ENCODE data around the gene EIF4B.

Gene EIF4B

DNA sequence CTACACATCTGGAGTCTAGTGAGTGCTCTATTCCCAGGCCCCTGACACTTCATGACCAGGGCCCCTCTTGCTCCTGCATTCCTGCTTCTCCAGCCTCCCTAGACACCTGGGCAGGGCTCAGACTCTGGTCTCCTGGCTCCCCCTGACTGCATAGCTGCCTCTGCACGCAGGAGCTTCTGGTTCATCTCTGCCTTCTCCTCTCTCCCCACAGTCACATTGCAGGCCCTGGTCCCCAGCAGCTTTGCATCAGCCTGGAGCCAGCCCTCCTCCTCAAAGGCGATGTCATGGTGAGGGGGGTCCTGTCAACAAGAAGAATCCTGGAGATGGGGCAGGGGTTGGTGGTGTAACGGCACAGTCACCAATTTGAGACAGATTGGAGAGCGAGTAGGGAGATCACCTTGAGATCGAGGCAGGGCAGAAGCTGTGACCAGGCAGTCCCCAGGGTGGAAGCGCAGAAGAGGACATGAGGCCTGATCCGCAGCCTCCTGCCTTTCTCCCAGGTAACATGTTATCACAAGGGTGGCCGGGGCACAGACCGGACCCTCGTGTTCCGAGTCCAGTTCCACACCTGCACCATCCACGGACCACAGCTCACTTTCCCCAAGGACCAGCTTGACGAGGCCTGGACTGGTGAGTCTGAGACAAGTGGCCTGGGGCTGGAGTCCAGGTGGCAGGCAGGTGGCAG is 51.7 kb downstream of the EIF4B start:
- DNase-seq (ENCODE audit: low read depth in 2 of 2) = no peak

DNA sequence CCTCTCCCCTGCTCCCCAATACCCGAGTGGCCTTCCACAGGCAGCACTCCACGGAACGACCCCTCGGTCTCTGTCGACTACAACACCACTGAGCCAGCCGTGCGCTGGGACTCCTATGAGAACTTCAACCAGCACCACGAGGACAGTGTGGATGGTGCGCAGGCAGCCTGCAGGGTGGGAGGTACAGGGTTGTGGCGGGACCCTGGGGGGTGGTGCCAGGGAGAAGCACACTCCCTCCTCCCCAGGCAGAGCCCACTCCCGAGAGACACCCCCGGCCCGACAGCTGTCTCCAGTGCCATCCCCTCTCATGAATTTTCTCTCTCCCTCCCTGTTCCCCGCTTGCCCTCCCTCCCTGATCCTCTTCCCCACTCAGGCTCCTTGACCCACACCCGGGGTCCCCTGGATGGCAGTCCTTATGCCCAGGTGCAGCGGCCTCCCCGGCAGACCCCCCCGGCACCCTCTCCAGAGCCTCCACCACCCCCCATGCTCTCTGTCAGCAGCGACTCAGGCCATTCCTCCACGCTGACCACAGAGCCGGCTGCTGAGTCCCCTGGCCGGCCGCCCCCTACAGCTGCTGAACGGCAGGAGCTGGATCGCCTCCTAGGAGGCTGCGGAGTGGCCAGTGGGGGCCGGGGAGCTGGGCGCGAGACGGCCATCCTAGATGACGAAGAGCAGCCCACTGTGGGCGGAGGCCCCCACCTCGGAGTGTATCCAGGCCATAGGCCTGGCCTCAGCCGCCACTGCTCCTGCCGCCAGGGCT is 52.6 kb downstream of the EIF4B start:
- DNase-seq (ENCODE audit: low read depth in 2 of 2) = no peak

DNA sequence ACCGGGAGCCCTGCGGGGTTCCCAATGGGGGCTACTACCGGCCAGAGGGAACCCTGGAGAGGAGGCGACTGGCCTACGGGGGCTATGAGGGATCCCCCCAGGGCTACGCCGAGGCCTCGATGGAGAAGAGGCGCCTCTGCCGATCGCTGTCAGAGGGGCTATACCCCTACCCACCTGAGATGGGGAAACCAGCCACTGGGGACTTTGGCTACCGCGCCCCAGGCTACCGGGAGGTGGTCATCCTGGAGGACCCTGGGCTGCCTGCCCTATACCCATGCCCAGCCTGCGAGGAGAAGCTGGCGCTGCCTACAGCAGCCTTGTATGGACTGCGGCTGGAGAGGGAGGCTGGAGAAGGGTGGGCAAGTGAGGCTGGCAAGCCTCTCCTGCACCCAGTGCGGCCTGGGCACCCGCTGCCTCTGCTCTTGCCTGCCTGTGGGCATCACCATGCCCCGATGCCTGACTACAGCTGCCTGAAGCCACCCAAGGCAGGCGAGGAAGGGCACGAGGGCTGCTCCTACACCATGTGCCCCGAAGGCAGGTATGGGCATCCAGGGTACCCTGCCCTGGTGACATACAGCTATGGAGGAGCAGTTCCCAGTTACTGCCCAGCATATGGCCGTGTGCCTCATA is 53.3 kb downstream of the EIF4B start:
- no peak for DNase-seq (ENCODE audit: low read depth in 2 of 2)

DNA sequence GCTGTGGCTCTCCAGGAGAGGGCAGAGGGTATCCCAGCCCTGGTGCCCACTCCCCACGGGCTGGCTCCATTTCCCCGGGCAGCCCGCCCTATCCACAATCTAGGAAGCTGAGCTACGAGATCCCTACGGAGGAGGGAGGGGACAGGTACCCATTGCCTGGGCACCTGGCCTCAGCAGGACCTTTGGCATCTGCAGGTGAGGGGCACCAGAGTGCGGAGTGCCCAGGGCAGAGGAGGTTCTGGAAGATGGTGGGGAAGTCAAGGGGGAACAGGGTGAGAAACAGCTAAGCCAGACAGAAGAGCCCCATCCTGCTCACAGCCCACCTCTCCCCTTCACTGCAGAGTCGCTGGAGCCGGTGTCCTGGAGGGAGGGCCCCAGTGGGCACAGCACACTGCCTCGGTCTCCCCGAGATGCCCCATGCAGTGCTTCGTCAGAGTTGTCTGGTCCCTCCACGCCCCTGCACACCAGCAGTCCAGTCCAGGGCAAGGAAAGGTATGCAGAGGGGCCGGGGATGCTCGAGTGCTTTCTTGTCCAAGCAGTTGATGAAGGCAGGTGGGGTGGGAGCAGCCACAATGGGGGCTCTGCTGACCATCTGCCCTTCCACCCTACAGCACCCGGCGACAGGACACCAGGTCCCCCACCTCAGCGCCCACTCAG is 53.9 kb downstream of the EIF4B start:
- DNase-seq (ENCODE audit: low read depth in 2 of 2) = no peak

DNA sequence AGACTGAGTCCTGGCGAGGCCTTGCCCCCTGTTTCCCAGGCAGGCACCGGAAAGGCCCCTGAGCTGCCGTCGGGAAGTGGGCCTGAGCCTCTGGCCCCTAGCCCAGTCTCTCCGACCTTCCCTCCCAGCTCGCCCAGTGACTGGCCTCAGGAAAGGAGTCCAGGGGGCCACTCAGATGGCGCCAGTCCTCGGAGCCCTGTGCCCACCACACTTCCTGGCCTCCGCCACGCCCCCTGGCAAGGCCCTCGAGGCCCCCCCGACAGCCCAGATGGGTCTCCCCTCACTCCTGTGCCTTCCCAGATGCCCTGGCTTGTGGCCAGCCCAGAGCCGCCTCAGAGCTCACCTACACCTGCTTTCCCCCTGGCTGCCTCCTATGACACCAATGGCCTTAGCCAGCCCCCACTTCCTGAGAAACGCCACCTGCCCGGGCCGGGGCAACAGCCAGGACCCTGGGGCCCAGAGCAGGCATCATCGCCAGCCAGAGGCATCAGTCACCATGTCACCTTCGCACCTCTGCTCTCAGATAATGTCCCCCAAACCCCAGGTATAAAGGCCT is 54.5 kb downstream of the EIF4B start:
- DNase-seq (ENCODE audit: low read depth in 2 of 2) = no peak

DNA sequence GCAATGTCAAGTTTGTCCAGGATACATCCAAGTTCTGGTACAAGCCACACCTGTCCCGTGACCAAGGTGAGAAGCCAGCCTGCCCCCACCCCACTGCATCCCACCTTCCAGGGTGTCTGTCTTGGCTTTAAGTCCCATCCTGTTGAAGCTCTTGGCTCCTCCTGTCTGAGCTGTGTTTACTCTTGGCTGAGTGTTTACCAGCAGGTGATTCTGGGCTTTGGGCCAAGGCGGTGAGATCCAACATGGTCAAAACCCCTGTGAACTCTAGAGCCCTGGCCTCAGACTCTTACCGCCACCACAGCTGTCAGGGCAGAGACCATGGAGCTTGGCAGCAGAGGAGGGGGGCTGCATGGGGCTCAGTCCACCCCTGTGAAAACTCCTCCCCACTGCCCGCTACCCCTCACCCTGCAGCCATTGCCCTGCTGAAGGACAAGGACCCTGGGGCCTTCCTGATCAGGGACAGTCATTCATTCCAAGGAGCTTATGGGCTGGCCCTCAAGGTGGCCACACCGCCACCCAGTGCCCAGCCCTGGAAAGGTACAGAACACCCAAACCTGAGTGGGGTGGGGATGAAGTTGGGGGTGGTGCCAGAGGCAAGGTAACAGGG is 55.3 kb downstream of the EIF4B start:
- DNase-seq (ENCODE audit: low read depth in 2 of 2) = no peak

DNA sequence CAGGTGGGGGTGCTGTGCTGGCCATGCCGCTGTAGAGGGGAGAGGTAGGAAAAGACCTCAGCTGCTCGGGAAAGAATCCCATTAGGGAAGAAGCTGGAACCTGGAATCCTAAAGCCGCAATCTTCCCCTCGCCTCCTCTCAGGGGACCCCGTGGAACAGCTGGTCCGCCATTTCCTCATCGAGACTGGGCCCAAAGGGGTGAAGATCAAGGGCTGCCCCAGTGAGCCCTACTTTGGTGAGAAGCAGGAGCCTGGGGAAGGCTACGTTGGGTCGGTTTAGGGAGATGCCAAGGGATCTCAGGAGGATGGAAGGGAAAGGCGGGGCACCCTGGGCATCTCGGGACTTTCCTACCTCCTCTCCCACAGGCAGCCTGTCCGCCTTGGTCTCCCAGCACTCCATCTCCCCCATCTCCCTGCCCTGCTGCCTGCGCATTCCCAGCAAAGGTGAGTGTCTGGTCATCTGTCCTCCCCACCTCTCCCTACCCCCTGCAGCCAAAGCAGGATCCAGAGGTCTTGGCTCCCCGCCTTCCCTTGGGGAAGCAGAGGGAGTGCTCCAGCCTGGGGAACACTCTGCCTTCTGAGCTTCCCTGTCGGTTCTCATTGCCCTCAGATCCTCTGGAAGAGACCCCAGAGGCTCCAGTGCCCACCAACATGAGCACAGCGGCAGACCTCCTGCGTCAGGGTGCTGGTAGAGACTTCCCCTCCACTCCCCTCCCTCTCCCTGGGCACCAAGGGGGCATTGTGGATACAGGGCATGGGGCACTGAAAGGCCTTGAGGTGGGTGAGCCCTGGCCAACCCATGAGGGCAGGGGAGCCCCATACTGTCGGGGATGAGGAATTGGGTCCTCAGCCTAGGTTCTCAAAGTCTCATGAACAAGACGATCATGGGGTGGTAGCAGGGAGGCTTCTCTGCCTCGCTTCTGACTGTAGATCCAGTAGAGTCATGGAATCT is 56.0 kb downstream of the EIF4B start:
- no peak for DNase-seq (ENCODE audit: low read depth in 2 of 2)

DNA sequence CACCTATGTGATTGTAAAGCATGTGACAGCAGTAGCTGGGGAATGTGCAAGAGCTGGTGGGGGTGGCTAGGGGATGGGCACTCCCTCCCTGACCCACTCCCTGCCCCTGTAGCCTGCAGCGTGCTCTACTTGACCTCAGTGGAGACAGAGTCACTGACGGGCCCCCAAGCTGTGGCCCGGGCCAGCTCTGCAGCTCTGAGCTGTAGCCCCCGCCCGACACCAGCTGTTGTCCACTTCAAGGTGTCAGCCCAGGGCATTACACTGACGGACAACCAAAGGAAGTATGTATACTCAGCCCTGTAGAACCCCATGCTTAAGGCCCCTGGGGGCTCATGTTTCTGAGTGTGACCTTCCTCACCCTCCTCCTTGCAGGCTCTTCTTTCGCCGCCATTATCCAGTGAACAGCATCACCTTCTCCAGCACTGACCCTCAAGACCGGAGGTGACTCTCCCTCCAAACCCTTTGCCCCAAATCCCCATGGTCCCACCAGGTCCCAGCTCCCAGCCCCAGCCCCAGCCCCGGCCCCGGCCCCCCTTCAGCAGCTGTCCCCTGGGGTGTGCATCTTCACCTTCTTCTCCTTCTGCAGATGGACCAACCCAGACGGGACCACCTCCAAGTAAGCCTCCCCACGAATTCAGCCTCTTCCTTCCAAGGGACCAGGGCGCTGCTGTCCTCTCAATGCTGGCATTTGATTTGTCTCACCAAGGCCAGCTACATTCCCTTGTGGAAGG is 56.9 kb downstream of the EIF4B start:
- no peak for DNase-seq (ENCODE audit: low read depth in 2 of 2)

DNA sequence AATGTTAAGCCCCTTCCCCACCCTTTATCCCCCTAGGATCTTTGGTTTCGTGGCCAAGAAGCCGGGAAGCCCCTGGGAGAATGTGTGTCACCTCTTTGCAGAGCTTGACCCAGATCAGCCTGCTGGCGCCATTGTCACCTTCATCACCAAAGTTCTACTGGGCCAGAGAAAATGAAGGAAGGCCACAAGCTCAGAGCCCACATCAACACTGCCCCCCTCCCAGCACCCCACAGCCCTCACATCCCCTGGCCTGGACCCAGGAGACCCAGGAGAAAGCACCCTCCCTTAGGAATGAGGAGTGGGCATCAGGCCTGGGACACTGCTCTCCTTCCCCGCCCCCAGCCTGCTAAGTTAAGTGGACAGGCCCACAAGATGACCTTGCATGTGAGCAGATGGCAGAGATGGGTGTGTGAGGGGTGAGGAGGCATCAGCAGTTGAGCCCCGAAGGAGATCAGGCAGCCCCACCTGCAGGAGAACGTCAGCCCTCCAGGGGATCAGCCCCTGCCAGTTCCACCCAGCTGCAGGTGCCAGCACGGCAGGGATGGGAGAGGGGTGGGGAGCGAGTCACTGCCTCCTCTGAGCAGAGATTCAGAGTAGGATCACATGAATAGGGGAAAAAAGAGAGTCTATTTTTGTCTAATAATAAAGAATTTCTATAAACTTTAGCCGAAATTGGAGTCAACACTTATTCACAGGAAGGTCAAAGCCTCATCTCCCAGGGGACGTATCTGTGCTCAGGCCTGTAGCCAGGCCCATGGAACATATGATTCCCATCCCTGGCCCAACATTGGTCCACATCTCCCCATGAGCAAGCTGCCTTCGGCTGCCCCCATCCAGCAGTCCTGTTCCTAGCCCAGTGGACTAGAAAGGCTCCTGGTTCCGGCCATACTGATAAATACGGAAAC is 57.7 kb downstream of the EIF4B start:
- no peak for DNase-seq (ENCODE audit: low read depth in 2 of 2)

DNA sequence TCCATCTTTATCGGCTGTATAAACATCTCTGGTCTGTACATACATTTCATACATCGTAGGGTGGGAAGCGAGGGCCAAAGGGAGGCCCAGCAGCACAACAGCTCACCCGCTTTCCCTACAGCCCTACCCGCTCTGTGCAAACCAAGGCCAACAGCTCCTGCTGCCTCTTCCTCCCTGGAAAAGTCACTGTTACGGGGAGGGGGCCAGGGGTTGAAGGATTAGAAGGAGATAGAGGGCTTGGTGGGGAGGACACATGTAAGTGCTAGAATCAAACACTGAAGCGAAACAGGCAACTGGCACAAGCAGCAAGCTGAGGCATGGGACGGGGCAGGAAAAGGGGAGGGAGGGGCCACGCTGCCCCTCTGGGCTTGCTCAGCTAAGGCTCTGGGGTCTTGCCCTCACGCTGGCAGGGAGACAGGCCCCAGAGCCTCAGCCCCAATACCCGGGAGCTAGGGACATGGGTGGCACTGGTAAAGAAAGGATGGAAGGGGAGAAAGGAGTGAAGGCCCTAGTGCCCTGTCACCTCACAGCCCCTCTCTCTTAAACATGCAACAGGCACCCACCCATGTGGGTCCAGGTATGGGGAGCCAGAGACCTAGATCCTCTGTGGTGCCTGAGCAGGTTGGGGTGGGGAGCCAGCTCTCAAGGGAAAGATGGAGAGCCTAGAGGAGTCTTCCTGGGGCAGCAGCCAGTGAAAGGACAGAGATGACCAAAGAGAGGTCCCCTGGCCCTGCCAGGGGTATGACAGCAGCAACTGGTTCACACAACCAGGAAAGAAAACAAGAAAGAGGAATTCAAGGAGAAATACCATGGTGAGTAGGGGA is 58.6 kb downstream of the EIF4B start:
- no peak for DNase-seq (ENCODE audit: low read depth in 2 of 2)

DNA sequence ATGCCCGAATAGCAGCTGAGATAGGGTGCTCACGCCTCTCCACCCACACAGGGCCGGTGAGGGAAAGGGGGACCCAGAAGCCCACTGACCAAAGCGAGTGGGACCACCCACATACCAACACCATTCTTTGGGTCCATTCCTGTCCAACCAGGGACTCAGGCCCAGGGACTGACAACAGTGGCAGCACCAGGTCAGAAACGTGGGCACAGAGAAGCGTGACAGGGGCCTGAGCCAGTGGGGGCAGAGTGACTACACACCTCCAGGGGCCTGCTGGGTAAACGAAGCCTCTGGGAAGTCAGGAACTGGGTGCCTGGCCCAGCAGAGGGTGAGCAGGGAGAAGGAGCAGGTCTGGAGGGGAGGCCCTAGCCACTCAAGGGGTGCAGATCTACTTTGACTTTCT is 59.2 kb downstream of the EIF4B start:
- no peak for DNase-seq (ENCODE audit: low read depth in 2 of 2)

DNA sequence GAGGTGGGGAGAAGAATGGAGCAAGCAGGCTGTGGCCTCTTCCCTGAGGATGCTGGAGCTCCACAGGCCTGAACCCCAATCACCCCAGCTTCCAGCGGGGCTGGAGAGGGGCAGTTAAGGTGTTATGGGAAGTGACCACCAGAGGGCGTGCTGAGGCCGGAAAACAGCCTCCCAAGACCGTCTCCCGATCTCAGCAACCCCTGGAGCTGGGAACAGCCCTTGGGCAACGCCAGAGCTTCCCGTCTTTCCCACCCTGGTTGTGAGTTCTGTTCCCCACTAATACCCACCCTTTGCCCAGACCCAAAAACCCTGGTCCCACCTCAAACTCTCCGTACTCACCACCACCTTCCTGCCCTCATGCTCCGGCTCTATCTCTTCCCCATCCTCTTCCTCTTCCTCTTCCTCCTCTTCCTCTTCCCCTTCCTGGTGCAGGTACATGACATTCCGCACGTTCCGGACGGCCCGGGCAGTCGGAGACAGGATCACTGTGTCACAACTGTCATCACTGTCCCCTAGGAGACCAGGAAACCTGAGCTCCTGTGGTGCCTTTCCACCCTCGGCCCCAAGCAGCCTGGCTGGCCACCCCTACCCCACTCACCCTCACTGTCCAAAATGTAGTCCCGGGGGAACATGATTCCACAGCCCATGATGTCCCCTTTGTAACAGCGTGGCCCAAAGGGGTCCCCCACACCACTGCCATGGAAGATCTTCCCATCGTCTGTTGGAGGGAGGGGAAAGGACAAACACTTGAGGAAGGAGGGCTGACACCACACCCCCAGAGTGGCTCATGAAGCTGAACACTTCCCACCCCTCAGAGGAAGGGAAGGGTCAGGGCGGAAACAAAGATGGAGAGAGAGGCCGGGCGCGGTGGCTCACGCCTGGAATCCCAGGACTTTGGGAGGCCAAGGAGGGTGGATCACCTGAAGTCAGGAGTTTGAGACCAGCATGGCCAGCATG is 60.0 kb downstream of the EIF4B start:
- peak; percentile 29 to 53 for DNase-seq (ENCODE audit: low read depth in 2 of 2)

DNA sequence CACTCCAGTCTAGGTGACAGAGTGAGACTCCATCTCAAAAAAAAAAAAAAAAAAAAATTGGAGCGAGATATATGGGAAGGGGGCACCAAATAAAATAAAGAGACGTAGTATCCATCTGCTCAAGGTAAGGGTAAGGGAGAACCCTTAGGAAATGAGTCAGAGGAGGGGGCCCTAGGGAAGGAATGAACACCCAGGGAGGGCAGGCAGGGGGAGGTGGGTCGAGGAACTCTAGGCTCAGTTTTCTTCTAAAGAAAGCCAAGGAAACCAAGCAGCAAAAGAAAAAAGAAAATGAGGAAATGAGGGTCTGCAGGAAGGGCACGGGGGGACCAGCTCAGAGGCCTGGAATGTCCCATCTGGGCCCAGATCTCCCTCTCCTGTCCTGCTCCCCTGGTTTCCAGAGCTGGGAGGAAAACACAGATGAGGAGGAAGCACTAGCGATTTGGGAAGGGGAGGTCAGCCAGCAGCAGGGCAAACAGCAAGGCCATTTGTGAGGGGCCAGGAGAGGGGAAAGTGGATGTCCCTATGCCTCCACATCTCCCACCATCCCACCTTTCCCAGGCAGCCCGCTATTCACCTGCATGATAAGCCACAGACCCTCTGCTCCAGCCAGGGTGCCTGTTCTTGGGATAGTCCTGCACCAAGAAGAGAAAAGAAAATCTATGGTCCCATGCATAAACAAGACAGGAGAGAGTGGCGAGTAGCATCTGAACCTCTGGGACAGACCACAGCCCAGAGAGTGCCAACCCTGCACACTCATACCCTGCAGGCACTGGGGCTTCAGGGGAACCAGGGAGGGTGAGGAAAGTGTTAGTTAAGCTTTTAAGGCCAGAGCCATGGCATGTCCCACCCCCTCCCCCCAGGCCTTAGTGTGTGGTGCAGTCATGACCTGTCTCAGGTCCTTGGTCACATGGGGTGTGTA is 61.1 kb downstream of the EIF4B start:
- no peak for DNase-seq (ENCODE audit: low read depth in 2 of 2)

DNA sequence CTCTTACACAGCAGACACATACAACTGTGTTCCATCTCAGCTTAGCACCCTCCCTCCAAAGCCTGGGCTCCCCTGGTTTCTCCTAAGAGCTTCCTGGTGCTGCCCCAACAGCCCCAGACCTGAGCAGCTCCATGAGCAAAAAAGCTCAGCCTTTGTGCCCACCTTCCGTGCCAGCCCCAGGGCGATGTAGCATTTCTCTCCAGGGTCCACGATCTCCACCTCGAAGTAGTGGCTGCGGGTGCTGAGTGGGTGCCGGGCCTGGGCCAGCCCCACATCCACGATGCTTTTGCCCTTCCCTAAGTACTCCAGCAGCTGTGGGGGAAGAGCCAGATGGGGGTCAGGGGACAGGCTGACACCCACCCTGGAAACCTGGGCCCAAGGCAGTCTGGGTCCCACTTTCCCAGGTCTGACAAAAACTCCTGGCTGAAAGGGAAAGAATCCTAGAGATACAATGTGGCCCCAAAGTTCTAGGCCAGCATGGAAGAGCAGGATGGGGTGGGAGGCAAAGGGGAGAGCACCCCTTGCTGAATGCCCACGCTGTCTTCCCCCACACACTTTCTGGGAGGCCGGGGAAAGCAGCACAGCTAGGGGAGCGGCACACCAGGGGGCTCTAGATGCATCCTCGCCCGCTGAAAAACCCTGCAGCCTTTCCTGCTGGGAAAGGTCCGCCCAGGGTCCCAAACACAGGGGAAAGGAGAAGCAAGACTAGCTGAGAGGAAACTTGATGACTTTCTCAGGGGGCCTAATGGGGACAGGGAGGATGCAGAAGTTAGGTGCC is 61.9 kb downstream of the EIF4B start:
- no peak for DNase-seq (ENCODE audit: low read depth in 2 of 2)

All from stimulated activated CD4-positive, alpha-beta T cell treated with anti-CD3 and anti-CD28 coated beads, Interleukin-1b, Interleukin-23, amount 100 ng/mL, for 1 hour (primary cell).